Immature natural killer cell (primary cell): ENCODE measurements around the gene TMEM121. TPM values are rescaled to one million over a fixed set of nuclear protein-coding genes. Genes with fewer than 3 reads are reported as not detected.

ENCODE experiments used
- DNase-seq, 3 donors: peaks; one replicate each; pipeline ENCODE4 v3.0.0; 2022; ENCODE audit warnings: mixed read lengths in 1 of 3
- H3K27ac Mint-ChIP-seq, 6 donors: one replicate each; pipeline ENCODE4 v1.8.0; 2020; ENCODE audit warnings: mixed read lengths in 6 of 6, mild to moderate bottlenecking in 5 of 6, inconsistent platforms in 4 of 6, moderate library complexity in 3 of 6
- H3K27me3 Mint-ChIP-seq, 3 donors: one replicate each; pipeline ENCODE4 v1.8.0; 2020 to 2021; ENCODE audit warnings: low read depth in 3 of 3, mild to moderate bottlenecking in 3 of 3, mixed read lengths in 3 of 3, moderate library complexity in 3 of 3, inconsistent platforms in 1 of 3
- H3K36me3 Mint-ChIP-seq, 3 donors: one replicate each; pipeline ENCODE4 v1.8.0; 2020; ENCODE audit warnings: mixed read lengths in 3 of 3, inconsistent platforms in 2 of 3, mild to moderate bottlenecking in 2 of 3
- H3K4me1 Mint-ChIP-seq, 2 donors: one replicate each; pipeline ENCODE4 v1.8.0; 2020; ENCODE audit warnings: inconsistent platforms in 2 of 2, mild to moderate bottlenecking in 2 of 2, mixed read lengths in 2 of 2, moderate library complexity in 1 of 2
- H3K4me3 Mint-ChIP-seq, 5 donors: one replicate each; pipeline ENCODE4 v1.8.0; 2020; ENCODE audit warnings: mild to moderate bottlenecking in 5 of 5, mixed read lengths in 5 of 5, inconsistent platforms in 3 of 5, moderate library complexity in 3 of 5
- H3K9me3 Mint-ChIP-seq, 6 donors: one replicate each; pipeline ENCODE4 v1.8.0; 2020; ENCODE audit warnings: mild to moderate bottlenecking in 6 of 6, mixed read lengths in 6 of 6, inconsistent platforms in 4 of 6, moderate library complexity in 3 of 6
- polyA plus RNA-seq, 3 donors: library from polyadenylated mRNA; unstranded; fragments of 300-500 nt; fragmentation: Illumina TruSeq; gene quantifications; one replicate each; pipeline ENCODE4 v1.2.3, GENCODE V29; 2021

TMEM121 gene
- polyA plus RNA-seq, result 1 to 10 TPM in 2 of 3 donors, not detected in 1; 1.1 to 1.4 TPM

DNA sequence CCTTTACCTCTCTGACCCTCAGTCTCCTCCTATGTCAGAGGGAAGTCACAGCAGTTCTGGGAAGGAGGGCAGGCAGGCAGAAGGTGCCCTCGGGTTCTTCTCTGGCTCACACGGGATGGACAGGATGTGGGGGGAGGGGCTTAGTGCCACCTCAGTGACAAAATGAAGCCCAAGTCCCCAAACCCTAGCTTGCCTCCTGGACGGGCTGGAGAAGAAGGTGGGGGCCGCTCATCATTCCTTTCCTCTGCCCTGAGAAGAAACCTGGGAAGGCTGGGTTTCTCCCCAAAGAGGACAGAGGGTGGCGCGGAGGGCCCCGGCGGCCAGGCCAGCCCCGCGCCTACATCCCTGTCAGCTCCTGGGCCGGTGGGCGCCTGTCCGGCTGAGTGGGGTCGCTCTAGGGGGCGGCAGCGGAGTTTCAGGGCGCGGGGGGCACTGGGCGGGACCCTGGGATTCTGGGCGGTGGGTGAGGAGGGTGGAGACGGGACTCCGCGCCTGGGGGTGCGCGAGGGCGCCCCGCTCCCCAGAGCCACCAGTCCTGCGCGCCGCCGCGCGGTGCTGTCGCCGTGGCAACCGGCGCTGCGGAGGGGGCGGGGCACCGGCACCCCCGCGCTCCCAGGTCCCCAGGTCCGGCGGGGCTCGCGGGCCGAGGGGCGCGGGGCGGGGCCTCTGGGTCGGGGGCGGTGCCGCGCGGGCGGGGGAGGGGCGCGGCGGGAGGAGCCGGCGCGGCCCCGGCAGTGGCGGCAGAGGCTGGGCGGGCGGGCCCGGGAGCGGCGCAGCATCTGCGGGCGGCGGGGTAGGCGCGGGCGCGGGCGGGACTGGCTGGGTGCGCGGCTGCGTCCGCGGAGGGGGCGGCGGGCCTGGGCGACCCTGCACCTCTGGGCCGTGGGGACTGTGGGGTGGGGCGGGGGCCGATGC lies at the start of gene TMEM121:
TSS of gene TMEM121 (plus strand) at position 723 of the 915 bp plus-strand sequence. CDS start 2,252 bp downstream, outside the sequence.
- H3K4me3 Mint-ChIP-seq, result peak within 1 kb of the TSS; percentile 54 to 78 (median 72)
- peak in 1 of 3 donors; percentile 38 for DNase-seq
- no peaks in the 10 kb centered on the region for H3K36me3 Mint-ChIP-seq
- no peaks in the 10 kb centered on the region for H3K9me3 Mint-ChIP-seq
- H3K27me3 Mint-ChIP-seq, result peaks cover 9 to 20% (median 13%) of the 10 kb centered on the region in 3 donors
- H3K27ac Mint-ChIP-seq, result no peak within 1 kb of the TSS
- H3K4me1 Mint-ChIP-seq, result peaks cover 6 to 13% of the 10 kb centered on the region in 2 donors

DNA sequence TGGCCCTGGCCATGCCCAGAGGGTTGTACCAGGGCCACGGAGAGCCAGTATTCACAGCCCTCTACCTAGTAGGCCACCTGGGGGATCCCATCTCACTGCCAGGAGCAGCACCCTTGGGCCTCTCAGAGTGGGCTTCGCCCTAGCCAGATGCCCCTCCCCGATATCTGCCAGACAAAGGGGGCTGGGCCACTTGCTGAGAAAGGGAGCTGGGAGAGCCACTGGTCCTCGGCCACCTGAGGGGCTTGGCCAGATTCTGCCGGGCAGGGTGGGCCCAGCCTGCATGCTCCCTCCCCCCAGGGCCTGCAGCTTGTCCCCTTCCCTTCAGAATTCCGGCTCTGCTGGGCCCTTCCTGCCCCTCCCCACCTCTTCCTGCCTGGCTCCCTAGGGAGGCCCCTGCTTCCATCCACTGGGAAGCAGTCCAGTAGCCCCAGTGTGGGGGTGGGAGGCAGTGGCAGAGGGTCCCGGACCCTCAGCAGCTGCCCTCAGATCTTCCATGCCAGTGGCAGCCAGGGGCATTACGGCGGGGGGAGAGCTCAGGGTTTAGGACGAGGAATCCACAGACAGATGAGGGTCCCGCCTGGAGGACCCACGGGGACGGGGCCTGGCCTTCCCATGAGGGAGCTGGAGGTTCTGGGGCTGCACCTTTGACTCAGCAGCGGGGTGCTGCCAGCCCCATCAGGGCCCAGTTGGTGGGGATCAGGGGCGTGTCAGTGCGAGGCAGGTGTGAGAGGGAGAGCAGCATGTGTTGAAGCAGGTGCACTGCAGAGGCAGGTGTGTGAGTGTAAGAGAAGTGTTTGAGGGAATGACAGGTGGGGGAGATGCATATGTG lies 49.3 kb upstream of the TMEM121 start:
- Mint-ChIP-seq H3K4me3 (peak overlapping the region; percentile 32 to 67 (median 46)), H3K4me1 (peaks cover 13 to 35% of the 10 kb centered on the region in 2 donors)

DNA sequence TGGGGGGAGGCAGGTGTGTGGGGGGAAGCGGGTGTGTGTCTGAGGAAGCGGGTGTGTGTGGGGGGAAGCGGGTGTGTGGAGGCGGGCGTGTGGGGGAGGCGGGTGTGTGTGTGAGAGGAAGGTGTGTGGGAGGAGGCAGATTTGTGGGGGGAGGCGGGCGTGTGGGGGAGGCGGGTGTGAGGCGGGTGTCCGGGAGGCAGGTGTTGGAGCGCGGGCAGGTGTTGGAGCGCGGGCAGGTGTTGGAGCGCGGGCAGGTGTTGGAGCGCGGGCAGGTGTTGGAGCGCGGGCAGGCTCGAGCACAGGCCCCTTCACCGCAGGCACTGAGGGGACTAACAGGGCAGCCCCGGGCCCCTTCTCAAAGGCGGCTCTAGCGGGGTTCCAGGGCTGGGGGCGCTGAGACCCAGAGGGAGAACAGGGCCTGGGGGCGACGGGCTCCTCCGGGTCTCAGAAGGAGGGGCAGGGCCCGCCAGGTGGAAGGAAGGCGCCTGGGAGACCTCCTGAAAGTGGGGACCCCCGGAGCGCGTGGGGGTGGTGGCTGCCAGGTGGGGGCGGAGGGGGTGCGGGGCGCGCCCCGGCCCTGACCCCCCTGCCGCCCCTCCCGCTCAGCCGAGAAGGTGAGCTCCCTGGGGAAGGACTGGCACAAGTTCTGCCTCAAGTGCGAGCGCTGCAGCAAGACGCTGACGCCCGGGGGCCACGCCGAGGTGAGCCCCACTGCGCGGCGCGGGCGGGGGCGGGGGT lies 48.6 kb upstream of the TMEM121 start:
- peak; percentile 65 to 74 (median 71) for DNase-seq
- peak overlapping the region; percentile 19 to 92 (median 64) for H3K27ac Mint-ChIP-seq
- peaks cover 23 to 35% (median 32%) of the 10 kb centered on the region in 3 donors for H3K27me3 Mint-ChIP-seq

More for the DNA sequence above, 49.3 kb upstream of the TMEM121 start:
- Mint-ChIP-seq H3K36me3 (no peaks in the 10 kb centered on the region), H3K27me3 (peaks cover 22 to 34% (median 29%) of the 10 kb centered on the region in 3 donors), H3K27ac (peak overlapping the region; percentile 19 to 92 (median 64)), H3K9me3 (no peaks in the 10 kb centered on the region)
- DNase-seq, result no peak

DNA sequence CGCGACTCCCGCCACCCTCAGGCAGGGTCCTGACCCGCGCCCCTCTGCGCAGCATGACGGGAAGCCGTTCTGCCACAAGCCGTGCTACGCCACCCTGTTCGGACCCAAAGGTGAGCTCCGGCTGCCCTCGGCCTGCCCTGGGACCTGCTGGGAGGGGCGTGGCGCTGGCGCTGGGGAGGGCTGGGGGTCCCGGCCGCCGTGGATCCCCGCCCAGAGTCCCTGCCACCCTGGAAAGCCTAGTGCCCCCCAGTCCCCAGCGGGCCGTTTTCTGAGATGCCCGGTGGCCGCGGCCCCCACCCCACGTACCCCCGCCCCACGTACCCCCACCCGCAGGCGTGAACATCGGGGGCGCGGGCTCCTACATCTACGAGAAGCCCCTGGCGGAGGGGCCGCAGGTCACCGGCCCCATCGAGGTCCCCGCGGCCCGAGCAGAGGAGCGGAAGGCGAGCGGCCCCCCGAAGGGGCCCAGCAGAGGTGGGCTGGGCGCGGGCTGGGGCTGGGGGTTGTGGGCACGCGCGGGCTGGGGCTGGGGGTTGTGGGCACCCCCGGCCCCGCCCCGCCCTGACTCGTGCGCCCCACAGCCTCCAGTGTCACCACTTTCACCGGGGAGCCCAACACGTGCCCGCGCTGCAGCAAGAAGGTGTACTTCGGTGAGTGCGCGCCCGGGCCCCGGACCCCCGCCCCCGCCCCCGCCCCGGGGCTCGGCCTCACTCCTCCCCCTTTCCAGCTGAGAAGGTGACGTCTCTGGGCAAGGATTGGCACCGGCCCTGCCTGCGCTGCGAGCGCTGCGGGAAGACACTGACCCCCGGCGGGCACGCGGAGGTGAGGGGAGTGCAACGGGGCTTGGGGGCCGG lies 47.8 kb upstream of the TMEM121 start:
- peaks cover 18 to 44% of the 10 kb centered on the region in 2 donors for H3K4me1 Mint-ChIP-seq
- no peak overlapping the region for H3K4me3 Mint-ChIP-seq
- DNase-seq, result no peak

More for the DNA sequence above, 48.6 kb upstream of the TMEM121 start:
- peaks cover 18 to 41% of the 10 kb centered on the region in 2 donors for H3K4me1 Mint-ChIP-seq
- H3K36me3 Mint-ChIP-seq, result no peaks in the 10 kb centered on the region
- H3K9me3 Mint-ChIP-seq, result no peaks in the 10 kb centered on the region
- peak overlapping the region in 4 of 5 donors; percentile 32 to 67 (median 40) for H3K4me3 Mint-ChIP-seq

DNA sequence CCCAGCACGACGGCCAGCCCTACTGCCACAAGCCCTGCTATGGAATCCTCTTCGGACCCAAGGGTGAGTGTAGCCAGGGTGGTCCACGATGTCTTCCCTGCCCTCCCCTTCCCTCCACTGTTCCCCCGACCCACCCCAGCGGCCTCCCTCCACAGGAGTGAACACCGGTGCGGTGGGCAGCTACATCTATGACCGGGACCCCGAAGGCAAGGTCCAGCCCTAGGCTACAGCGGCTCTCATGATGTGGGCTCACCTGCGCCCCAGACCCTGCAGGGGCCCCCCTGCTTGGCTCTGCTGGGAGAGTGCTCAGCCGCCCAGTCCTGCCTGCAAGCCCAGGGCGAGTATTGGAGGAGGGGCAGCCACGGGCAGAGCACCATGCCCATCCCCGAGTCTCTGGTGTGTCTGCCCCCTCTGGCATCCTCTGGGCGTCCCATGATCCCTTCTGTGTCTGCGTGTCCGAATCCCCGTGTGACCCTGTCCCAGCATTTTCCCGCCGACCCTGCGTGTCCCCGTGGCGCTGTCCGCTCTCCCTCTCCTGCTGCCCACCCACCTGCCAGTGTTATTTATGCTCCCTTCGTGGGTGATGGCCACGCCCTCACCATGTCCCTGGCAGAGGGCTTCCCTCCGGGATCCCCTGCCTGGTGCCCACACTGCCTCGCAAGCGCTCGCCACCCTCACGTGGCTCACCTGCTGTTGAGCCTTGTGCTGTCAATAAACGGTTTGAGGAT lies 46.8 kb upstream of the TMEM121 start:
- Mint-ChIP-seq H3K4me1 (peaks cover 23 to 47% of the 10 kb centered on the region in 2 donors), H3K9me3 (no peaks in the 10 kb centered on the region), H3K36me3 (no peaks in the 10 kb centered on the region), H3K4me3 (peak overlapping the region in 2 of 5 donors; percentile 30 to 44), H3K27ac (peak overlapping the region in 5 of 6 donors; percentile 32 to 99 (median 70)), H3K27me3 (peaks cover 27 to 35% (median 35%) of the 10 kb centered on the region in 3 donors)
- no peak for DNase-seq

More for the DNA sequence above, 47.8 kb upstream of the TMEM121 start:
- Mint-ChIP-seq H3K36me3 (no peaks in the 10 kb centered on the region), H3K27ac (no peak overlapping the region), H3K27me3 (peaks cover 23 to 35% (median 32%) of the 10 kb centered on the region in 3 donors), H3K9me3 (no peaks in the 10 kb centered on the region)

DNA sequence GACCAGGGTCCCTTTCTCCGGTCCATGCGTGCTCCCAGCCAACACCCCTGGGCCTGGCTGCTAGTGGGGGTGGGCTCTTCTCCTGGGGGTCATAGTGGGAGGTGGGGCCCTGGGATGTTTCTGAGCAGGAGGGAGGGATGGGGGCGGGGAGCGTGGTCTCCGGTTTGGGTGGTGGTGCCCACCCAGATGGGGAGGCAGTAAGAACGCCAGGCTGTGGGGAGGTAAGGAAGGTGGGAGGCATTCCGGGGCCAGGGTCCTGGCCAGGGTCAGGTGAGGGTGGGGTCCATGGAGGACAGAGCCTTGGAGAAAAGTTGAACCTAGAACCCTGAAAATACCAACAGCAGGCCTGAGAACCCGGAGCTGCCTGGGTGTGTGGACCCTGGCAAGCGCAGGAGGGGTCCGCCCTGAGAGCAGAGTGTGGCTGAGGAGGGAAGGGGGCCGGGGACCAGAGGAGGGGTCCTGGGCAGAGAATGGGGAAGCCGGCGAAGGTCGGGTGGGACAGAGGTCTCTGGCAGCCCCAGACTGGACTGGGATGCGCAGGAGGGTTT lies 46.1 kb upstream of the TMEM121 start:
- peaks cover 25 to 53% of the 10 kb centered on the region in 2 donors for H3K4me1 Mint-ChIP-seq
- peak overlapping the region in 1 of 5 donors; percentile 18 for H3K4me3 Mint-ChIP-seq
- DNase-seq, result no peak
- H3K9me3 Mint-ChIP-seq, result no peaks in the 10 kb centered on the region
- peak overlapping the region in 5 of 6 donors; percentile 95 to 100 (median 99) for H3K27ac Mint-ChIP-seq
- H3K36me3 Mint-ChIP-seq, result no peaks in the 10 kb centered on the region
- H3K27me3 Mint-ChIP-seq, result peaks cover 28 to 36% (median 36%) of the 10 kb centered on the region in 3 donors

DNA sequence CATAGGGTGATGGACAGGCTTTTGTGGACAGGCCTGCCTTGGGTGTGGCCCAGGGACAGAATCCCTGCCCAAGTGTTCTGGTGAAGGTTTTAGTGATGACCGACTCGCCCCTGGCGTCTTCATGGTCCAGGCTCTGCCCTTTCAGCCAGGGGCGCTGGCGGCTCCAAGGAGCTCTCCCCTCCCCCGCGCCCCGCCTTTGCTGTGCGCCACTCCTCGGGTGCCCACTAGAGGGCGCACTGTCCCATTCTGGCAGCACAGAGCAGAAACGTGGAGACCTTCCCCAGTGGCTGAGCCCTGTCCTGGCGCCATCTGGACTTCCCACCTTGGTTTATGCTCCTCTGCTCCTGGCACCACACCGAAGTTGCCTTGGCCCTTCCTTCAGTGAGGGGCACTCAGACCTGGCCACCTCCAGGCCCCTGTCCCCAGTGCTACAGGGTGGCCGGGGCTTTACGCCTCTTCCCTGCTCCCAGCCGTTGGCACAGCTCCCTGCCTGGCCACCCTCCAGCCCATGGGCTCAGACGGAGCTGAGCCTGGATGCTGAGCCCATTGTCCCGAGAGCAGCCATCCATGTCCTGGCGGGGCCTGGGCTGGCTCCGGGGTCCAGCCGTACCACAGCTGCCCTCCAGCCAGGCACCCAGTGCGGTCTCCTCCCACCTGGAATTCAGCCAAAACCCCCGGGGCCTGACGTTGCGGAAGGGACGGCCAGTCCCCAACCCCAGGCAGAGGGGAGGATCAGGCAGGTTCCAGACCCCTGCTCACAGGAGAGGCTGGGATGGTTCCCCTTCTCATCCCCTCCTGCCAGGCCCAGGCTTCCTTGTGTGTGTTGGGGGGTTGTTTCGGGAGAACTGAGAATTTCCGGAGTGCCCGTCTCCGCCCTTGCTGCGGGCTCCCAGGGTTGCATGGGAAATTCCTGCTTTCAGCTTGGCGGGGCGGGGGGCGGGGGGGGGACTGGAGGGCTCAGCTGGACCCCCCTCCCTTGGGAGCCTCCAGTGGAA lies 45.3 kb upstream of the TMEM121 start:
- H3K27me3 Mint-ChIP-seq, result peaks cover 33 to 43% (median 34%) of the 10 kb centered on the region in 3 donors
- H3K4me3 Mint-ChIP-seq, result peak overlapping the region; percentile 66 to 84 (median 82)
- H3K4me1 Mint-ChIP-seq, result peaks cover 25 to 57% of the 10 kb centered on the region in 2 donors
- DNase-seq, result peak; percentile 90 to 91 (median 91)
- H3K27ac Mint-ChIP-seq, result peak overlapping the region; percentile 95 to 100 (median 99)
- H3K9me3 Mint-ChIP-seq, result no peaks in the 10 kb centered on the region
- no peaks in the 10 kb centered on the region for H3K36me3 Mint-ChIP-seq

DNA sequence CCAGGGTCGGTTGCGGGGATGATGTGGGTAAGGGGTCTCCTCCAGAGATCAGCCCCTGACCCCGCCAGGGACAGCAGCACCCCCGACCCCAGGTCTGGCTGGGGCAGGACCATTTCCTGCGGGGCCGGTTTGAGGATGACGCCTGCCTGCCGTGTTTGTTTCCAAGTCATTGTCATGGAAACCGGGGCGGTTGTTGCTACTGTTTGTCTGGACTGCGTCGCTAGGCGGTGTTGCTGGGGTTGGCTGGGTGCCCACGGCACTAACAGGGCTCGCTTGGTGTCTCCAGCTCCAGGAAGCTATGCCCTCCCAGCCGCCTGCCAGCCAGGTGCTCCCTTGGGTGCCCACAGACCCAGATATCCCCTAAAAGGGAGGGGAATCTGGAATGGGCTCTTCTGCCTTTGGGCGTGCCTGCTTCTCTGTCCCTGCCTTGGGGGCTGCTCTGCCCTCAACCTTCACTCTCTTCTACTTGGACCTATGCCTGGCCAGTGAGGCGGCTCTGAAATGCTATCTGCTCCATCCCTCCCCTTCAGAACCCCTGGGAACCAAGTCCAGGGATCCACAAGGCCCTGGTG lies 44.4 kb upstream of the TMEM121 start:
- DNase-seq, result peak; percentile 97 to 99 (median 98)
- Mint-ChIP-seq H3K9me3 (no peaks in the 10 kb centered on the region), H3K4me1 (peaks cover 30 to 57% of the 10 kb centered on the region in 2 donors), H3K36me3 (no peaks in the 10 kb centered on the region), H3K4me3 (peak overlapping the region; percentile 72 to 84 (median 82)), H3K27ac (peak overlapping the region; percentile 95 to 100 (median 99)), H3K27me3 (peaks cover 30 to 44% (median 41%) of the 10 kb centered on the region in 3 donors)

DNA sequence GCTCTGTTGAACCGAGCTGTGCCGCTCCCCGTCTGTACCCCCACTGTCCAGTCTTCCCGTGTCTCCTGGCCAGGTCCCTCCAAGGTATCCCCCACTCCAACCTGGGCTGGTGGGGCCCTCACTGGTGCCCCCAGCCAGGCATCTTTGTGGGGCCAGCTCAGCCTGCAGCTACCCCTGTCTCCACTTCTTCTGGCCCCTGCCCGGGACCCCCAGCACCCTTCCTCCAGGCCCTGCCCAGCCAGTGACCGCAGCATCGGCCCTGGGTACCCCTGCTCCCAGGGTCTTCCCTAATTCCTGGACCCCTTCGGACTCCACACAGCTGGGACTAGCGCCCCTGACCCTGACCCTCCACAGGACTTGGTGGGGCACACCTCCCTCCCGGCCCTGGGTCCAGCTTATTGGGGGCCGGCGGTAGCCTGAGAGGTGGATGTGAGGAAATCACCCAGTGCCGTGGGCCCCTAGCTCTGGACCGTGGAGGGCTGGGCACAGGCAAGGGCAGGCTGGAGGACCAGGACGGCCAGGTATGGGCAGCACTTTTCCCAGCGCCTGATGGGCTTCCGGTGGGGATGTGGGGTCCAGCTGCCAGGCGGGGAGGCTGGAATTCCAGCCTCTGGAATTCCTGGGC lies 43.8 kb upstream of the TMEM121 start:
- H3K4me1 Mint-ChIP-seq, result peaks cover 34 to 53% of the 10 kb centered on the region in 2 donors
- peak overlapping the region; percentile 72 to 84 (median 82) for H3K4me3 Mint-ChIP-seq
- H3K27ac Mint-ChIP-seq, result peak overlapping the region; percentile 95 to 100 (median 99)
- H3K27me3 Mint-ChIP-seq, result peaks cover 29 to 42% (median 39%) of the 10 kb centered on the region in 3 donors
- no peaks in the 10 kb centered on the region for H3K9me3 Mint-ChIP-seq
- no peak for DNase-seq
- H3K36me3 Mint-ChIP-seq, result no peaks in the 10 kb centered on the region
